Heart right ventricle (tissue), 16 donors: ENCODE measurements around the gene GBP5. TPM values are rescaled to one million over a fixed set of nuclear protein-coding genes. Genes with fewer than 3 reads are reported as not detected.
"Not testable (repeated sequence)": the region's sequence is repeated elsewhere in the genome, so short reads cannot be mapped to it uniquely, and the experiment has no call there.

Experiments used
- ATAC-seq, 8 donors: fragments of 200-7000 bp; cut with Tn5 transposase; one replicate each; pipeline ENCODE4 v1.9.1; 2020; ENCODE audit warnings: mild to moderate bottlenecking in 8 of 8, moderate library complexity in 8 of 8, moderate number of reproducible peaks in 1 of 8
- DNase-seq, 2 donors: peaks; one replicate each; pipeline ENCODE4 v3.0.0-alpha.2; 2020
- H3K27ac ChIP-seq, 10 donors: fragments of 200-600 bp; sonication (generic) in 2 of 10; one replicate each; pipeline versions ENCODE4 v1.5.0 to v1.8.0; 2020 to 2022; ENCODE audit warnings: mild to moderate bottlenecking in 3 of 10
- H3K27me3 ChIP-seq, 7 donors: fragments of 200-600 bp; one replicate each; pipeline ENCODE4 v1.8.0; 2021 to 2022; ENCODE audit warnings: mild to moderate bottlenecking in 2 of 7
- H3K36me3 ChIP-seq, 9 donors: fragments of 200-600 bp; sonication (generic) in 1 of 9; one replicate each; pipeline versions ENCODE4 v1.5.0 to v1.8.0; 2020 to 2022; ENCODE audit warnings: mild to moderate bottlenecking in 2 of 9
- H3K4me1 ChIP-seq, 9 donors: fragments of 200-600 bp; sonication (generic) in 1 of 9; one replicate each; pipeline versions ENCODE4 v1.5.0 to v1.8.0; 2020 to 2022; ENCODE audit warnings: mild to moderate bottlenecking in 4 of 9
- H3K4me3 ChIP-seq, 10 donors: fragments of 200-600 bp; sonication (generic) in 2 of 10; one replicate each; pipeline versions ENCODE4 v1.5.0 to v1.8.0; 2020 to 2022; ENCODE audit warnings: mild to moderate bottlenecking in 7 of 10, moderate library complexity in 2 of 10
- H3K9me3 ChIP-seq, 11 donors: fragments of 200-600 bp in 10 of 11; sonication (generic) in 2 of 11; one replicate each; pipeline versions ENCODE4 v1.5.0 to v1.8.0; 2013 to 2022; ENCODE audit warnings: mild to moderate bottlenecking in 2 of 11, control low read depth in 1 of 11, moderate library complexity in 1 of 11
- CTCF ChIP-seq, 9 donors: fragments of 200-600 bp; sonication (generic) in 2 of 9; IDR thresholded peaks; one replicate each; pipeline versions ENCODE4 v1.5.0 to v1.8.0; 2021 to 2022; ENCODE audit warnings: antibody characterized with exemption in 9 of 9, mild to moderate bottlenecking in 5 of 9, moderate library complexity in 1 of 9
- WGBS, 2 donors: extraction: QIAGEN DNeasy Blood & Tissue Kit; methylation state at CpG; one replicate each; pipeline ENCODE4 v1.1.7; 2013; ENCODE audit warnings: inconsistent platforms in 1 of 2; 5-methylcytosine and 5-hydroxymethylcytosine counted together
- intact Hi-C, 10 donors: fragments of 100-400 bp; cut with DNase I; formaldehyde crosslinking; loops; one replicate each; pipeline versions ENCODE4 v1.11.1 to v1.14.2; 2022
- long read RNA-seq, 3 donors: library from polyadenylated mRNA; unstranded; transcript quantifications; one replicate each; pipeline ENCODE4 v2.0.0, GENCODE V29; 2020 to 2021
- polyA plus RNA-seq, 2 donors: library from polyadenylated mRNA; stranded (reverse); fragments of 200-250 nt; gene quantifications; one replicate each; pipeline ENCODE4 v1.2.3, GENCODE V29; 2013
- total RNA-seq, 10 donors: library from RNA; stranded (reverse); fragmentation: NEBNext Ultra II Directional in 3 of 10; extraction: Animal tissue kit (Norgen Biotek cat#: 25700) in 3 of 10; gene quantifications; one replicate each; pipeline versions ENCODE4 v1.2.1 to v1.2.4, GENCODE V29; 2021 to 2023
- donor health status: Arrhythmogenic right ventricular cardiomyopathy.
- donor health status: ischemic (EF 13 %, LVEDD 7.1; RV severe dilation, severe dysfunction).
- donor health status: healthy with polysubstance abuse.
- donor health status: DM: no; HTN: yes; CAD: no.
- donor health status: DM: no; HTN: no; CAD: no.
- donor health status: ischemic (EF 25% LVEDD 6.9; RV normal size, moderate dysfunction).
- donor health status: ischemic (EF 25% LVEDD 5.7; RV mildly dilated, moderate dysfunction).
- donor health status: healthy.
- donor health status: DM: yes; HTN: yes; CAD: no.
- donor health status: Ischemic cardiomyopathy.
- donor health status: ischemic (EF 35%, LVEDD 5.7; RV mildly dilated, moderate dysfunction).
- donor health status: nonischemic (EF 11% LVEDD 7.7; RV severe dilation, severe dysfunction).
- donor health status: DM: yes; HTN: yes; CAD: no.
- donor health status: PGD.
- donor health status: ischemic (EF 29% LVEDD 5.4; RV normal size, mild dysfunction).
- donor health status: nonischemic (EF 23%, LVEDD 6.1; RV moderate dilation, normal function).

GBP5 gene
- total RNA-seq (10 to 100 TPM in 1 of 10 donors, 1 to 10 TPM in 3, under 1 TPM in 6; 0.48 to 62.0 (median 0.85) TPM), polyA plus RNA-seq (under 1 TPM; 0.39 to 0.59 TPM)
- long read RNA-seq, donor 1, partial matches to known transcripts, result 1 of 1 reads
- long read RNA-seq, donor 1, other reads (novel, unspliced or antisense), result 0 of 1 reads
- long read RNA-seq, donor 2, result 0 reads
- long read RNA-seq, donor 3, partial matches to known transcripts, result 1 of 1 reads
- long read RNA-seq, donor 3, other reads (novel, unspliced or antisense), result 0 of 1 reads

- H3K27me3 ChIP-seq, ATAC-seq, DNase-seq, H3K9me3 ChIP-seq, intact Hi-C loops: not testable (repeated sequence)
- peak within 1 kb of the TSS in 1 of 10 donors; percentile 83 for H3K27ac ChIP-seq
- H3K36me3 ChIP-seq, result peaks cover 0 to 20% (median 0%) of the 10 kb centered on the region in 9 donors
- WGBS, 2 donors, result 89 to 90% methylated on average over 16 of the region's 16 CpGs
- H3K4me3 ChIP-seq, result peak within 1 kb of the TSS in 6 of 10 donors; percentile 12 to 55 (median 24)
- peaks cover 0 to 68% (median 0%) of the 10 kb centered on the region in 9 donors for H3K4me1 ChIP-seq
Observed at GRCh38 chr1:89272269-89273041, at the start of gene GBP5. Gene GBP5, minus strand, starts transcription at chr1:89272860. Its CDS starts 3,305 bp downstream, at chr1:89269555.

- 0% methylated on average over 1 of the region's 1 CpG for WGBS, 2 donors
- Histone ChIP-seq H3K27ac (peak overlapping the region in 3 of 10 donors; percentile 16 to 32 (median 30)), H3K27me3 (no peaks in the 10 kb centered on the region), H3K36me3 (no peaks in the 10 kb centered on the region), H3K4me3 (no peak overlapping the region), H3K9me3 (peaks cover 0 to 49% (median 7%) of the 10 kb centered on the region in 11 donors), H3K4me1 (peaks cover 0 to 19% (median 9%) of the 10 kb centered on the region in 9 donors)
- TF ChIP-seq CTCF (IDR thresholded peaks at IDR 0.05), result no peak
- ATAC-seq, result peak; percentile 38 to 98 (median 90)
- DNase-seq, result peak; percentile 11 to 74
- intact Hi-C loops, result no loop called here
Observed at GRCh38 chr1:89322402-89322801, 49.7 kb upstream of the GBP5 start.

GRCh38 chr1:89312572-89312971, 39.9 kb upstream of the GBP5 start:
- no peaks in the 10 kb centered on the region for H3K27me3 ChIP-seq
- H3K27ac ChIP-seq, result peak overlapping the region in 3 of 10 donors; percentile 80 to 88 (median 84)
- H3K9me3 ChIP-seq, result peaks cover 0 to 28% (median 4%) of the 10 kb centered on the region in 11 donors
- H3K36me3 ChIP-seq, result no peaks in the 10 kb centered on the region
- DNase-seq (no peak), ATAC-seq (no peak)
- no peak for TF ChIP-seq CTCF (IDR thresholded peaks at IDR 0.05)
- no peak overlapping the region for H3K4me3 ChIP-seq
- peaks cover 7 to 36% (median 28%) of the 10 kb centered on the region in 9 donors for H3K4me1 ChIP-seq
- intact Hi-C loops, result loop anchor here in 1 of 10 donors (10.0 kb wide), 1 partner anchor 58 kb away; no protein-coding TSS in a partner anchor

GRCh38 chr1:89311757-89312156, 39.1 kb upstream of the GBP5 start:
- Histone ChIP-seq H3K9me3 (peaks cover 0 to 28% (median 4%) of the 10 kb centered on the region in 11 donors), H3K27ac (peak overlapping the region in 8 of 10 donors; percentile 54 to 88 (median 77)), H3K36me3 (no peaks in the 10 kb centered on the region), H3K27me3 (no peaks in the 10 kb centered on the region), H3K4me1 (peaks cover 7 to 36% (median 28%) of the 10 kb centered on the region in 9 donors), H3K4me3 (no peak overlapping the region)
- DNase-seq, result peak; percentile 20 to 34
- ATAC-seq, result peak in 7 of 8 donors; percentile 50 to 86 (median 80)
- WGBS, 2 donors, result 63 to 68% methylated on average over 4 of the region's 4 CpGs
- TF ChIP-seq CTCF (IDR thresholded peaks at IDR 0.05), result no peak
- intact Hi-C loops, result loop anchor here in 1 of 10 donors (10.0 kb wide), 1 partner anchor 57 kb away; no protein-coding TSS in a partner anchor
